ENCODE results near the gene NCOA6.

Gene NCOA6

DNA sequence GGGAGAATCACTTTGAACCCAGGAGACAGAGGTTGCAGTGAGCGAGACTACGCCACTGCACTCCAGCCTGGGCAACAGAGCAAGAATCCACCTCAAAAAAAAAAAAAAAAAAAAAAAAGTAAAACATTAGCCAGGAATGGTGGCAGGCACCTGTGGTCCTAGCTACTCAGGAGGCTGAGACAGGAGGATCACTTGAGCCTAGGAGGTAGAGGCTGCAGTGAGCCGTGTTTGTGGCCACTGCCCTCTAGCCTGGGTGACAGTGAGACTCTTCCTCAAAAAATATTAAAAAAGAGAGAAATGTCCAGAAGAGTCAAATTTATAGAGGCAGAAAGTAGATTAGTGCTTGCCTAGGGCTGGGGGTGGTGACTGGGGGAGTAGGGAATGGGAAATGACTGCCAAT is 141.8 kb downstream of the NCOA6 start:
- TF ChIP-seq EZH2phosphoT487 (IDR thresholded peaks at IDR 0.05; ENCODE audit: low read length) (no peak), EZH2 (optimal IDR thresholded peaks at IDR 0.05; ENCODE audit: low read depth, low read length) (no peak)
- TF ChIP-seq, protein P1, sequence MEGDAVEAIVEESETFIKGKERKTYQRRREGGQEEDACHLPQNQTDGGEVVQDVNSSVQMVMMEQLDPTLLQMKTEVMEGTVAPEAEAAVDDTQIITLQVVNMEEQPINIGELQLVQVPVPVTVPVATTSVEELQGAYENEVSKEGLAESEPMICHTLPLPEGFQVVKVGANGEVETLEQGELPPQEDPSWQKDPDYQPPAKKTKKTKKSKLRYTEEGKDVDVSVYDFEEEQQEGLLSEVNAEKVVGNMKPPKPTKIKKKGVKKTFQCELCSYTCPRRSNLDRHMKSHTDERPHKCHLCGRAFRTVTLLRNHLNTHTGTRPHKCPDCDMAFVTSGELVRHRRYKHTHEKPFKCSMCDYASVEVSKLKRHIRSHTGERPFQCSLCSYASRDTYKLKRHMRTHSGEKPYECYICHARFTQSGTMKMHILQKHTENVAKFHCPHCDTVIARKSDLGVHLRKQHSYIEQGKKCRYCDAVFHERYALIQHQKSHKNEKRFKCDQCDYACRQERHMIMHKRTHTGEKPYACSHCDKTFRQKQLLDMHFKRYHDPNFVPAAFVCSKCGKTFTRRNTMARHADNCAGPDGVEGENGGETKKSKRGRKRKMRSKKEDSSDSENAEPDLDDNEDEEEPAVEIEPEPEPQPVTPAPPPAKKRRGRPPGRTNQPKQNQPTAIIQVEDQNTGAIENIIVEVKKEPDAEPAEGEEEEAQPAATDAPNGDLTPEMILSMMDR (IDR thresholded peaks at IDR 0.05; ENCODE audit: low read length): no peak
- Histone ChIP-seq H3K79me2 (ENCODE audit: low read length) (no peaks in the 10 kb centered on the region), H3K4me2 (ENCODE audit: low read depth, low read length) (no peak overlapping the region), H4K20me1 (ENCODE audit: insufficient read depth, low read length) (no peaks in the 10 kb centered on the region), H3K9me2 (replicated peaks; ENCODE audit: insufficient read depth, low read length) (no peaks in the 10 kb centered on the region), H3K4me1 (ENCODE audit: low read length) (no peaks in the 10 kb centered on the region), H3K27ac (ENCODE audit: low read length) (no peak overlapping the region), H3F3A (ENCODE audit: insufficient read depth, low read length) (no peaks in the 10 kb centered on the region), H3K36me3 (replicated peaks; ENCODE audit: insufficient read depth, low read length) (no peaks in the 10 kb centered on the region), H3K4me3 (ENCODE audit: low read length) (no peak overlapping the region), H2AFZ (ENCODE audit: low read length) (no peak overlapping the region), H3K9ac (ENCODE audit: low read length) (no peak overlapping the region), H3K27me3 (replicated peaks; ENCODE audit: insufficient read depth, low read length) (no peaks in the 10 kb centered on the region), H3K9me3 (replicated peaks; ENCODE audit: insufficient read depth, low read length) (no peaks in the 10 kb centered on the region)
- DNase-seq: no peak

DNA sequence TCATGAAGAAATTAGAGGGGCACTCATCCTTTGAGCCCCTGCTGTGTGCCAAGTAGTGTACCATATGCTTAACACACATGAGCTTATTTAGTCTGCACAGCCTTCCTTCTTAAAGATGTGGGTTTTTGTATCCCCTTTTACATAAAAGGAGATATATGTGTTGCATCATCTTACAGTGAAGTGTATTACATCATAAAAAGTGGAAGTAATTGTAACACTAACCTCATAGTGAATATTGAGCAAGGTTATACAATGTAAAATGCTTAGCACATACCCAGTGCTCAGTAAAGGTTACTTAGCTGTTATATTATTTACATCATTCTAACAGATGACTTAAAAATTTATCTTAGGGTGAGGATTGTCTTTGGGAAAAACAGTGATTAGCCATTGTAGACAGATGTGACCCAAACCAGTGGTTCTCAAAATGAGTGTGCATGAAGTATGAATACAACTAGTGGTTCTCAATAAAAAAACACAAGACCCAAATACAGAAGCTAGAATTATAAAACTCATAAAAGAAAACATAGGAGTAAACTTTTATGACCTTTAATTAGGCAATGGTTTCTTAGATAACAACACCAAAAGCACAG is 144.8 kb downstream of the NCOA6 start:
- Histone ChIP-seq H3F3A (ENCODE audit: insufficient read depth, low read length) (0 out of 2 replicates have a peak, but pooled peaks cover 4% of the 10 kb centered on the region), H3K4me1 (ENCODE audit: low read length) (no peaks in the 10 kb centered on the region), H4K20me1 (ENCODE audit: insufficient read depth, low read length) (no peaks in the 10 kb centered on the region), H3K9ac (ENCODE audit: low read length) (no peak overlapping the region), H3K4me2 (ENCODE audit: low read depth, low read length) (no peak overlapping the region), H3K9me3 (replicated peaks; ENCODE audit: insufficient read depth, low read length) (no peaks in the 10 kb centered on the region), H3K9me2 (replicated peaks; ENCODE audit: insufficient read depth, low read length) (no peaks in the 10 kb centered on the region), H3K27ac (ENCODE audit: low read length) (no peak overlapping the region), H3K79me2 (ENCODE audit: low read length) (peaks cover 8% of the 10 kb centered on the region), H3K36me3 (replicated peaks; ENCODE audit: insufficient read depth, low read length) (no peaks in the 10 kb centered on the region), H2AFZ (ENCODE audit: low read length) (no peak overlapping the region), H3K27me3 (replicated peaks; ENCODE audit: insufficient read depth, low read length) (no peaks in the 10 kb centered on the region), H3K4me3 (ENCODE audit: low read length) (no peak overlapping the region)
- DNase-seq: no peak
- TF ChIP-seq EZH2 (optimal IDR thresholded peaks at IDR 0.05; ENCODE audit: low read depth, low read length) (no peak), EZH2phosphoT487 (IDR thresholded peaks at IDR 0.05; ENCODE audit: low read length) (no peak)
- TF ChIP-seq, protein P1 (IDR thresholded peaks at IDR 0.05; ENCODE audit: low read length): no peak

DNA sequence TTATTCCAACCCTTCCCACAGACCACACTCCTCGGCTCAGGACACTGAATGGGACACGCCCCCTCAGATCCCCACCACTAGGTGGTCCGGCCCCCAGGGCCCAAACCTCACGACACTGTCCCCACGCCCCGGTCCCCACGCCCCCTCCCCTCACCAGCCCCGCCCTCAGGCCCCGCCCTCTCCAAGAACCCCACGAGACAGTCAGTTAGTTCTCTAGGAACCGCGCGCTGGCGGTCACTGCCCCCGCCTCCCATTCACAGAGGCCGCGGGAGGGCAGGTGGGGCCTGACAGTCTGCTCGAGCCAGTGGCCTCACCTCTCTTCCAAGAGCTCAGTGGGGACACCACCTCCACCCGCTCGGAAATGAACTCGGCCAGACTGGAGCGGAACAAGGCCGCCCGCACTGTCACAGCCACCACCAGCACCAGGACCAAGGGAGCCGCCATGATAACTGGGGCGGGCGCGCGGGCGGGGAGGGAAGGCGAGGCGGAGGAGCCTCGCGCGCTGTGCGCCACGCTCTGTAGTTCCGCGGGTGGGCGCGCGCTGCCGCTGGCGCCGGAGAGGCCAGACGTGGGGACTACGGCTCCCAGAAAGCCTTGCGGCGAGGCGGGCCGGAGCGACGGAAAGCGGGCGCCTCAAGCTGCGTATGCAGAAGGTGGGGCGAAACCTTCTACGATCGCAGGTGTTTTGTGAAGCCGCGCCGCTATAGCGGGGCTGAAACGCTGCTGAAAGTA is 148.6 kb downstream of the NCOA6 start, which contains the start of gene PIGU:
TSS of gene PIGU (minus strand) at position 451 of the 732 bp plus-strand sequence. CDS start at position 444, 7 bp downstream.
- Histone ChIP-seq H3K36me3 (replicated peaks; ENCODE audit: insufficient read depth, low read length) (no peaks in the 10 kb centered on the region), H3K9ac (ENCODE audit: low read length) (peak within 1 kb of the TSS; percentile 77), H3K4me3 (ENCODE audit: low read length) (peak within 1 kb of the TSS; percentile 90), H3K27ac (ENCODE audit: low read length) (peak within 1 kb of the TSS; percentile 60), H3K9me3 (replicated peaks; ENCODE audit: insufficient read depth, low read length) (no peaks in the 10 kb centered on the region), H4K20me1 (ENCODE audit: insufficient read depth, low read length) (no peaks in the 10 kb centered on the region), H3K27me3 (replicated peaks; ENCODE audit: insufficient read depth, low read length) (no peaks in the 10 kb centered on the region), H3K4me1 (ENCODE audit: low read length) (no peaks in the 10 kb centered on the region), H3K79me2 (ENCODE audit: low read length) (peaks cover 31% of the 10 kb centered on the region), H3K4me2 (ENCODE audit: low read depth, low read length) (peak within 1 kb of the TSS; percentile 56), H3K9me2 (replicated peaks; ENCODE audit: insufficient read depth, low read length) (no peaks in the 10 kb centered on the region), H3F3A (ENCODE audit: insufficient read depth, low read length) (0 out of 2 replicates have a peak, but pooled peaks cover 4% of the 10 kb centered on the region), H2AFZ (ENCODE audit: low read length) (peak within 1 kb of the TSS; percentile 66)
- peak; percentile 97 for DNase-seq
- TF ChIP-seq, protein P1 (IDR thresholded peaks at IDR 0.05; ENCODE audit: low read length): no peak
- no peak for TF ChIP-seq EZH2 (optimal IDR thresholded peaks at IDR 0.05; ENCODE audit: low read depth, low read length)
- TF ChIP-seq EZH2phosphoT487 (IDR thresholded peaks at IDR 0.05; ENCODE audit: low read length): no peak

Measured in MM.1S (cell line).